ENCODE data around the gene RAB3IL1. TPM values are rescaled to one million over a fixed set of nuclear protein-coding genes. Genes with fewer than 3 reads are reported as not detected.

Gene RAB3IL1
- total RNA-seq, 6 donors from 2014 or later: 4.4 to 20.7 (median 10.0) TPM

DNA sequence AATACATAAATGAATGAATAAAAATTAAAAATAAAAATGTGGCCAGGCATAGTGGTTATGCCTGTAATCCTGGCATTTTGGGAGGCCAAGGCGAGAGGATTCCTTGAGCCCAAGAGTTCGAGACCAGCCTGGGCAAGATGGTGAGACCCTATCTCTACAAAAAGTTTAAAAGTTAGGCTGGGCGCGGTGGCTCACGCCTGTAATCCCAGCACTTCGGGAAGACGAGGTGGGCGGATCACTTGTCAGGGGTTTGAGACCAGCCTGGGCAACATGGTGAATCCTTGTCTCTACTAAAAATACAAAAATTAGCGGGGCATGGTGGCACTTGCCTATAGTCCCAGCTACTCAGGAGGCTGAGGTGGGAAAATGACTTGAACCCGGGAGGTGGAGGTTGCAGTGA lies 23.1 kb upstream of the RAB3IL1 start:
- DNase-seq (no peak), ATAC-seq (ENCODE audit: low FRiP score in 2 of 2) (no peak)
- Histone ChIP-seq H3K27me3 (no peaks in the 10 kb centered on the region), H3K9me3 (peaks cover 0 to 10% (median 2%) of the 10 kb centered on the region in 4 donors), H3K4me3 (no peak overlapping the region), H3K36me3 (no peaks in the 10 kb centered on the region), H3K27ac (no peak overlapping the region), H3K4me1 (no peaks in the 10 kb centered on the region)
- TF ChIP-seq EP300 (IDR thresholded peaks at IDR 0.05) (no peak), POLR2A (IDR thresholded peaks at IDR 0.05) (no peak), POLR2AphosphoS5 (IDR thresholded peaks at IDR 0.05) (no peak)
- TF ChIP-seq, protein P1, sequence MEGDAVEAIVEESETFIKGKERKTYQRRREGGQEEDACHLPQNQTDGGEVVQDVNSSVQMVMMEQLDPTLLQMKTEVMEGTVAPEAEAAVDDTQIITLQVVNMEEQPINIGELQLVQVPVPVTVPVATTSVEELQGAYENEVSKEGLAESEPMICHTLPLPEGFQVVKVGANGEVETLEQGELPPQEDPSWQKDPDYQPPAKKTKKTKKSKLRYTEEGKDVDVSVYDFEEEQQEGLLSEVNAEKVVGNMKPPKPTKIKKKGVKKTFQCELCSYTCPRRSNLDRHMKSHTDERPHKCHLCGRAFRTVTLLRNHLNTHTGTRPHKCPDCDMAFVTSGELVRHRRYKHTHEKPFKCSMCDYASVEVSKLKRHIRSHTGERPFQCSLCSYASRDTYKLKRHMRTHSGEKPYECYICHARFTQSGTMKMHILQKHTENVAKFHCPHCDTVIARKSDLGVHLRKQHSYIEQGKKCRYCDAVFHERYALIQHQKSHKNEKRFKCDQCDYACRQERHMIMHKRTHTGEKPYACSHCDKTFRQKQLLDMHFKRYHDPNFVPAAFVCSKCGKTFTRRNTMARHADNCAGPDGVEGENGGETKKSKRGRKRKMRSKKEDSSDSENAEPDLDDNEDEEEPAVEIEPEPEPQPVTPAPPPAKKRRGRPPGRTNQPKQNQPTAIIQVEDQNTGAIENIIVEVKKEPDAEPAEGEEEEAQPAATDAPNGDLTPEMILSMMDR (IDR thresholded peaks at IDR 0.05): no peak
- WGBS, 2 donors: 78 to 90% methylated on average over 10 of the region's 10 CpGs

DNA sequence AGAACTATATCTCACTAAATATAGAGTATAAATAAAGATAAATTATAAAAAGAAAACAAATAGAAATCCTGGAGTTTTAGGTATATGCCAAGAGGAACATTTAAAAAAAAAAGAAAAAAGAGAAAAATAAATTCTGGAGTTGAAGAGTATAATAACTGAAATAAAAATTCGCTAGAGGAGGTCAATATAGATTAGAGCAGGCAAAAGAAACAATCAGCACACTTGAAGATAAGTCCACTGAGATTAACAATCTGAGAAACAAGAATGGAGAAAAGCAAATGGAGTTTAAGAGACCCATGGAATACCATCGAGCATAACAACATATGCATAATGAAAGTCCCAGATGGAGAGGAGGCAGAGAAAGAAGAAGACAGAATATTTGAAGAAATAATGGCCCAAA lies 18.5 kb upstream of the RAB3IL1 start:
- Histone ChIP-seq H3K4me3 (no peak overlapping the region), H3K36me3 (no peaks in the 10 kb centered on the region), H3K9me3 (peaks cover 0 to 10% (median 2%) of the 10 kb centered on the region in 4 donors), H3K27me3 (no peaks in the 10 kb centered on the region), H3K27ac (no peak overlapping the region), H3K4me1 (no peaks in the 10 kb centered on the region)
- ATAC-seq (ENCODE audit: low FRiP score in 2 of 2) (no peak), DNase-seq (no peak)
- WGBS, 2 donors: 70 to 75% methylated on average over 2 of the region's 2 CpGs
- no peak for TF ChIP-seq POLR2A (IDR thresholded peaks at IDR 0.05)
- TF ChIP-seq POLR2AphosphoS5 (IDR thresholded peaks at IDR 0.05): no peak
- TF ChIP-seq, protein P1 (IDR thresholded peaks at IDR 0.05): no peak
- no peak for TF ChIP-seq EP300 (IDR thresholded peaks at IDR 0.05)

DNA sequence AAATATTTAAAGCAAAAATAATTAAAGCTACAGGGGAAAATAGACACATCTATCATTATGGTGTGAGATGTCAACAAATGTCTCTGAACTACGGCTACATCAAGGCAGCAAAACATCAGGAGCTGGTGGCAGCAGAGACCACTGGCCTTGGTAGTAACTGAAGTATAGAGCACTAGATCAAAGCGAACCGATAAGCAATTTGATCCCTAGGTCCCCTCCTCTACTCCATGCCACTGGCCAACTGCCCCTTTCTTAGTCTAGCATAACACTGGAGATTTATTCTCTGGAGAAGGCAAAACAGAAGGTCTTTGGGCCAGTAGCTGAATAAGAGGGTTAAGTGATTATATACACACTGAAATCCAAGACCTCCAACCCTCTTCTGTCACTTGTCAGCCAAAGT lies 13.6 kb upstream of the RAB3IL1 start:
- DNase-seq (no peak), ATAC-seq (ENCODE audit: low FRiP score in 2 of 2) (no peak)
- TF ChIP-seq EP300 (IDR thresholded peaks at IDR 0.05): no peak
- no peak for TF ChIP-seq POLR2A (IDR thresholded peaks at IDR 0.05)
- TF ChIP-seq POLR2AphosphoS5 (IDR thresholded peaks at IDR 0.05): no peak
- TF ChIP-seq, protein P1 (IDR thresholded peaks at IDR 0.05): no peak
- no peak overlapping the region for H3K27ac ChIP-seq
- no peaks in the 10 kb centered on the region for H3K4me1 ChIP-seq
- H3K4me3 ChIP-seq: no peak overlapping the region
- WGBS, 2 donors: 78 to 80% methylated on average over 3 of the region's 3 CpGs
- H3K36me3 ChIP-seq: no peaks in the 10 kb centered on the region
- H3K9me3 ChIP-seq: no peaks in the 10 kb centered on the region
- H3K27me3 ChIP-seq: no peaks in the 10 kb centered on the region

DNA sequence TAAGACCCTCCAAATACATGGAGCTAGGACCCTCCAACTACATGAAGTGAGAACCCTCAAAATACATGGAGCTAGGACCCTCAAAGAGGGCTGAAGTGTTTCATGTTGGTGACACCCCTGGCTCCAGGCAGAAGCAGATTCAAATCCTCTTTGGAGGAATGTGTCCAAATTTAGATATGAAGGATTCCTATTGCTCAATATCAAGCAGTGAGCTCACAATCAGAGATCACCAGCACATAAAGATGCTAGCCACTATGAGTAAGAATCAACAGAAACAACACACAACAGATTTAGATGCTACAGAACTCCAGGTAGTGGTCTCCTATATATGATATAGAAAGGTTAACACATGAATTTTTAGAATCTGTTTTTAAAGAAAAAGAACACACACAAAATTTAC lies 11.2 kb upstream of the RAB3IL1 start:
- Histone ChIP-seq H3K9me3 (no peaks in the 10 kb centered on the region), H3K27ac (no peak overlapping the region), H3K4me1 (peaks cover under 1 to 5% (median 3%) of the 10 kb centered on the region in 4 donors), H3K27me3 (no peaks in the 10 kb centered on the region), H3K36me3 (no peaks in the 10 kb centered on the region), H3K4me3 (no peak overlapping the region)
- ATAC-seq (ENCODE audit: low FRiP score in 2 of 2) (no peak), DNase-seq (no peak)
- TF ChIP-seq EP300 (IDR thresholded peaks at IDR 0.05): no peak
- no peak for TF ChIP-seq POLR2AphosphoS5 (IDR thresholded peaks at IDR 0.05)
- no peak for TF ChIP-seq POLR2A (IDR thresholded peaks at IDR 0.05)
- TF ChIP-seq, protein P1 (IDR thresholded peaks at IDR 0.05): no peak

DNA sequence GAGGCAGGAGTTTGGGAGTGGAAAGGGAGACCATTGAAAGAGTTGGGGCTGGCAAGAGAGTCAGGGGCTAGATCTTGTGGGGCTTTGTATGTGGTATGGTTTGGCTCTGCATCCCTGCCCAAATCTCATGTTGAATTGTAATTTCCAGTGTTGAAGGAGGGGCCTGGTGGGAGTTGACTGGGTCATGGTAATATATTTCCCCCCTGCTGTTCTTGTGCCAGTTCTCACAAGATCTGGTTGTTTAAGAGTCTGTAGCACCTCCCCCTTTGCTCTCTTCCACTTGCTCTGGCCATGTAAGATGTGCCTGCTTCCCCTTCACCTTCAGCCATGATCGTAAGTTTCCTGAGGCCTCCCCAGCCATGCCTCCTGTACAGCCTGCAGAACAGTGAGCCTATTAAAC lies 10.1 kb upstream of the RAB3IL1 start:
- 83 to 96% methylated on average over 1 of the region's 1 CpG for WGBS, 2 donors
- H3K27ac ChIP-seq: no peak overlapping the region
- H3K9me3 ChIP-seq: no peaks in the 10 kb centered on the region
- no peak for DNase-seq
- no peaks in the 10 kb centered on the region for H3K27me3 ChIP-seq
- H3K4me3 ChIP-seq: no peak overlapping the region
- no peak for ATAC-seq (ENCODE audit: low FRiP score in 2 of 2)
- no peaks in the 10 kb centered on the region for H3K36me3 ChIP-seq
- TF ChIP-seq EP300 (IDR thresholded peaks at IDR 0.05) (no peak), POLR2A (IDR thresholded peaks at IDR 0.05) (no peak), POLR2AphosphoS5 (IDR thresholded peaks at IDR 0.05) (no peak)
- TF ChIP-seq, protein P1 (IDR thresholded peaks at IDR 0.05): no peak
- H3K4me1 ChIP-seq: peaks cover 10 to 14% (median 13%) of the 10 kb centered on the region in 4 donors
